ENCODE data around the gene BATF3. TPM values are rescaled to one million over a fixed set of nuclear protein-coding genes. Genes with fewer than 3 reads are reported as not detected.

Gene BATF3
- total RNA-seq, 1 donor from 2014 or later = not detected

DNA sequence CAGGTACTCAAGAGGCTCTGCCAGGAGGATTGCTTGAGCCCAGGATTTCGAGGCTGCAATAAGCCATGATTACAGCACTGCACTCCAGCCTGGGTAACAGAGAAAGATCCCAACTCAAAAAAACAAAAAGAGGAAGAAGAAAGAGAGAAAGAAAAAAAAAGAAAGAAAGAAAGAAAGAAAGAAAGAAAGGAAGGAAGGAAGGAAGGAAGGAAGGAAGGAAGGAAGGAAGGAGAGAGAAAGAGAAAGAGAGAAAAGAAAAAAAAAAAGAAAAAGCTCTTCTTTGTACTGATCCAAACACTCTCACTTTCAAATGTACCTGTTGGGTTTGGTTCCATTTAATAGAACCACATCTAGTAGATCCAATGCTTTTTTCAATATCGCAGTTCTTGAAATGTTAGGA, 11.8 kb downstream of the BATF3 start:
- Histone ChIP-seq H3K27ac (no peak overlapping the region), H3K9ac (no peak overlapping the region), H3K4me2 (no peak overlapping the region), H3K4me3 (no peak overlapping the region), H3K79me2 (ENCODE audit: low read depth) (no peaks in the 10 kb centered on the region), H3K27me3 (peaks cover 9% of the 10 kb centered on the region), H3K4me1 (no peaks in the 10 kb centered on the region), H3K9me3 (ENCODE audit: low read depth) (no peaks in the 10 kb centered on the region), H3K36me3 (no peaks in the 10 kb centered on the region), H3F3A (ENCODE audit: low read depth) (no peaks in the 10 kb centered on the region), H2AFZ (replicated peaks) (no peak overlapping the region), H4K20me1 (ENCODE audit: low read depth) (no peaks in the 10 kb centered on the region)
- no peak for DNase-seq (ENCODE audit: low spot score)
- Mint-ChIP-seq H3K36me3 (no peaks in the 10 kb centered on the region), H3K4me3 (no peak overlapping the region), H3K27ac (no peak overlapping the region), H3K4me1 (no peaks in the 10 kb centered on the region), H3K9me3 (no peaks in the 10 kb centered on the region), H3K27me3 (ENCODE audit: insufficient read depth, low read depth) (peaks cover 8% of the 10 kb centered on the region)
- TF ChIP-seq, protein P1, sequence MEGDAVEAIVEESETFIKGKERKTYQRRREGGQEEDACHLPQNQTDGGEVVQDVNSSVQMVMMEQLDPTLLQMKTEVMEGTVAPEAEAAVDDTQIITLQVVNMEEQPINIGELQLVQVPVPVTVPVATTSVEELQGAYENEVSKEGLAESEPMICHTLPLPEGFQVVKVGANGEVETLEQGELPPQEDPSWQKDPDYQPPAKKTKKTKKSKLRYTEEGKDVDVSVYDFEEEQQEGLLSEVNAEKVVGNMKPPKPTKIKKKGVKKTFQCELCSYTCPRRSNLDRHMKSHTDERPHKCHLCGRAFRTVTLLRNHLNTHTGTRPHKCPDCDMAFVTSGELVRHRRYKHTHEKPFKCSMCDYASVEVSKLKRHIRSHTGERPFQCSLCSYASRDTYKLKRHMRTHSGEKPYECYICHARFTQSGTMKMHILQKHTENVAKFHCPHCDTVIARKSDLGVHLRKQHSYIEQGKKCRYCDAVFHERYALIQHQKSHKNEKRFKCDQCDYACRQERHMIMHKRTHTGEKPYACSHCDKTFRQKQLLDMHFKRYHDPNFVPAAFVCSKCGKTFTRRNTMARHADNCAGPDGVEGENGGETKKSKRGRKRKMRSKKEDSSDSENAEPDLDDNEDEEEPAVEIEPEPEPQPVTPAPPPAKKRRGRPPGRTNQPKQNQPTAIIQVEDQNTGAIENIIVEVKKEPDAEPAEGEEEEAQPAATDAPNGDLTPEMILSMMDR (IDR thresholded peaks at IDR 0.05) = no peak
- TF ChIP-seq EZH2 (IDR thresholded peaks at IDR 0.05) = no peak

GRCh38 chr1:212686591-212686990, 13.0 kb downstream of the BATF3 start:
- no peaks in the 10 kb centered on the region for H3K4me1 Mint-ChIP-seq
- Histone ChIP-seq H2AFZ (replicated peaks) (no peak overlapping the region), H3K79me2 (ENCODE audit: low read depth) (no peaks in the 10 kb centered on the region), H4K20me1 (ENCODE audit: low read depth) (no peaks in the 10 kb centered on the region), H3K27me3 (peaks cover 9% of the 10 kb centered on the region), H3K4me1 (no peaks in the 10 kb centered on the region), H3F3A (ENCODE audit: low read depth) (no peaks in the 10 kb centered on the region), H3K27ac (no peak overlapping the region), H3K36me3 (no peaks in the 10 kb centered on the region), H3K9ac (no peak overlapping the region), H3K4me2 (no peak overlapping the region), H3K4me3 (no peak overlapping the region), H3K9me3 (ENCODE audit: low read depth) (no peaks in the 10 kb centered on the region)
- no peak overlapping the region for H3K4me3 Mint-ChIP-seq
- no peak for TF ChIP-seq EZH2 (IDR thresholded peaks at IDR 0.05)
- TF ChIP-seq EZH2phosphoT487 (IDR thresholded peaks at IDR 0.05) = no peak
- TF ChIP-seq, protein P1 (IDR thresholded peaks at IDR 0.05) = no peak
- no peak for DNase-seq (ENCODE audit: low spot score)
- peaks cover 8% of the 10 kb centered on the region for H3K27me3 Mint-ChIP-seq (ENCODE audit: insufficient read depth, low read depth)
- no peaks in the 10 kb centered on the region for H3K9me3 Mint-ChIP-seq
- no peaks in the 10 kb centered on the region for H3K36me3 Mint-ChIP-seq
- no peak overlapping the region for H3K27ac Mint-ChIP-seq

DNA sequence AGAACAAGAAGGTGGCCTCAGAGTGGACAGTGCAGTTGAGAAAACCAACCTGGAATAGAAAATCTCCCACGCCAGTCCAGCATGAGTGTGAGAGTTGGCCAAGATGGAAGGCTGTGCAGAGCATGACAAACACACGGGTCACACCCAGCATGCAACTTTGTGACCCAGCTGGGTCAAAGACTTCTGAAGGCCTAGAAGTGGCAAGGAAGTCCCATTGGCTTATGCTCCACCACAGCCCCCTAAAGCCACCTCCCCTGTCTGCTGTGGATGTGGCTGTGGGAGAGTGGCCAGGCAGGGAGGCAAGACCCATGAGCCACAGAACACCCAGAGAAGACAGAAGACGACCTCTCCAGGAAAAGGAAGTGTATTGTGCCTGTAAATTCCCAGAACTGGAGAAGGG, 13.6 kb downstream of the BATF3 start:
- Histone ChIP-seq H3K27me3 (peaks cover 9% of the 10 kb centered on the region), H3K9me3 (ENCODE audit: low read depth) (no peaks in the 10 kb centered on the region), H3K4me1 (no peaks in the 10 kb centered on the region), H3K79me2 (ENCODE audit: low read depth) (no peaks in the 10 kb centered on the region), H3K27ac (no peak overlapping the region), H3K4me2 (no peak overlapping the region), H3K9ac (no peak overlapping the region), H3K36me3 (no peaks in the 10 kb centered on the region), H3F3A (ENCODE audit: low read depth) (no peaks in the 10 kb centered on the region), H4K20me1 (ENCODE audit: low read depth) (no peaks in the 10 kb centered on the region), H2AFZ (replicated peaks) (no peak overlapping the region), H3K4me3 (no peak overlapping the region)
- TF ChIP-seq, protein P1 (IDR thresholded peaks at IDR 0.05) = no peak
- TF ChIP-seq EZH2phosphoT487 (IDR thresholded peaks at IDR 0.05) (no peak), EZH2 (IDR thresholded peaks at IDR 0.05) (no peak)
- no peak for DNase-seq (ENCODE audit: low spot score)
- H3K27me3 Mint-ChIP-seq (ENCODE audit: insufficient read depth, low read depth) = peaks cover 8% of the 10 kb centered on the region
- H3K4me3 Mint-ChIP-seq = no peak overlapping the region
- H3K36me3 Mint-ChIP-seq = no peaks in the 10 kb centered on the region
- H3K4me1 Mint-ChIP-seq = peaks cover 1% of the 10 kb centered on the region
- no peaks in the 10 kb centered on the region for H3K9me3 Mint-ChIP-seq
- no peak overlapping the region for H3K27ac Mint-ChIP-seq

Measured in neural progenitor cell (in vitro differentiated cells).